Loucy (cell line): ENCODE measurements around the gene CTIF.

Source experiments
- H2AFZ ChIP-seq: fragments of 200-600 bp; sonication (generic); 2 replicates; pipeline ENCODE4 v1.6.0; 2016; ENCODE audit warnings: antibody characterized with exemption, mild to moderate bottlenecking, low read length, moderate library complexity
- H3F3A ChIP-seq: fragments of 200-600 bp; 2 replicates; pipeline ENCODE4 v1.6.0; 2016; ENCODE audit warnings: antibody characterized with exemption, low read depth, mild to moderate bottlenecking
- H3K27me3 ChIP-seq: fragments of 200-600 bp; sonication (generic); 2 replicates; pipeline ENCODE4 v1.6.1; 2014; ENCODE audit warnings: low read length, mild to moderate bottlenecking; ENCODE audit not compliant: insufficient read depth, poor library complexity, severe bottlenecking
- H3K36me3 ChIP-seq: fragments of 200-600 bp; sonication (generic); 2 replicates; pipeline ENCODE4 v1.6.1; 2016; ENCODE audit warnings: low read length; ENCODE audit not compliant: insufficient read depth
- H3K4me1 ChIP-seq: fragments of 200-600 bp; sonication (generic); 2 replicates; pipeline ENCODE4 v1.5.1; 2014; ENCODE audit warnings: low read length, mild to moderate bottlenecking; ENCODE audit not compliant: insufficient read depth, poor library complexity, severe bottlenecking
- H3K4me2 ChIP-seq: fragments of 200-600 bp; sonication (generic); 2 replicates; pipeline ENCODE4 v1.6.0; 2014; ENCODE audit warnings: antibody characterized with exemption, low read length, low read depth, mild to moderate bottlenecking; ENCODE audit not compliant: poor library complexity, severe bottlenecking
- H3K4me3 ChIP-seq: fragments of 200-600 bp; sonication (generic); 2 replicates; pipeline ENCODE4 v1.5.1; 2014; ENCODE audit warnings: low read length, mild to moderate bottlenecking, mixed read lengths; ENCODE audit not compliant: poor library complexity, severe bottlenecking
- H3K79me2 ChIP-seq: fragments of 200-600 bp; sonication (generic); 2 replicates; pipeline ENCODE4 v1.6.1; 2014; ENCODE audit warnings: low read length; ENCODE audit not compliant: insufficient read depth
- H3K9ac ChIP-seq: fragments of 200-600 bp; sonication (generic); 2 replicates; pipeline ENCODE4 v1.6.0; 2014; ENCODE audit warnings: mild to moderate bottlenecking, low read depth, low read length, moderate library complexity; ENCODE audit not compliant: poor library complexity, severe bottlenecking
- H3K9me2 ChIP-seq: fragments of 200-600 bp; sonication (generic); replicated peaks from 2 replicates; pipeline ENCODE4 v1.6.1; 2016; ENCODE audit warnings: low read depth, low read length, mixed read lengths
- H3K9me3 ChIP-seq: fragments of 200-600 bp; sonication (generic); 2 replicates; pipeline ENCODE4 v1.6.1; 2014; ENCODE audit warnings: mild to moderate bottlenecking, antibody characterized with exemption, low read length, low read depth; ENCODE audit not compliant: insufficient read depth
- H4K20me1 ChIP-seq: fragments of 200-600 bp; sonication (generic); 2 replicates; pipeline ENCODE4 v1.6.0; 2014; ENCODE audit warnings: antibody characterized with exemption, low read length, mild to moderate bottlenecking; ENCODE audit not compliant: insufficient read depth, poor library complexity, severe bottlenecking
- EZH2phosphoT487 ChIP-seq: fragments of 200-600 bp; IDR thresholded peaks from 2 replicates; pipeline ENCODE4 v1.6.1; 2018; ENCODE audit warnings: antibody characterized with exemption, mild to moderate bottlenecking, moderate library complexity, borderline replicate concordance
- TF ChIP-seq, protein P1 (sequence below): fragments of 200-600 bp; sonication (generic); conservative IDR thresholded peaks from 2 replicates; pipeline ENCODE4 v1.5.1; 2014; ENCODE audit warnings: mild to moderate bottlenecking, antibody characterized with exemption, low read length

The CTIF gene

DNA sequence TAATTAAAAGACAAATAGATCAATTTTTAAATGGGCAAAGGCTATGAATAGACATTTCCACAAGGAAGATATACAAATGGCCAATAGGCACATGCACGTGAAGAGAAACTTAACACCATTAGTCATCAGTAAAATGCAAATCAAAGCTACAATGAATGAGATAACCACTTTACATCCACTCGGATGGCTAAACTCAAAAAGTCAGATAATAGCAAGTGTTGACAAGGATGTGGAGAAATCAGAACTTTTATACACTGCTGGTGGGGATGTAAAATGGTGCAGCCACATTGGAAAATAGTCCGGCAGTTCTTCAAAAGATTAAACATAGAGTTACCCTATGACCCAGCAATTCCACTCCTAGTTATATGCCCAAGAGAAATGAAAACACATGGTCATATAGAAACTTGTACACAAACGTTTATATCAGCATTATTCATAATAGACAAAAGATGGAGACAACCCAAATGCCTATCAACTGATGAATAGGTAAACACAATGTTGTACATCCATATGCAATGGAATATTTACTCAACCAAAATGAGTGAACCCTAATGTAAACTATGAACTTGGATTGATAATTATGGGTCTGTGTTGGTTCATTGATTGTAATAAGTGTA, 360.8 kb downstream of the CTIF start:
- no peaks in the 10 kb centered on the region for H3K36me3 ChIP-seq
- no peaks in the 10 kb centered on the region for H3K27me3 ChIP-seq
- no peaks in the 10 kb centered on the region for H3K9me2 ChIP-seq
- H3F3A ChIP-seq: no peaks in the 10 kb centered on the region
- no peaks in the 10 kb centered on the region for H3K9me3 ChIP-seq
- H3K79me2 ChIP-seq: no peaks in the 10 kb centered on the region
- peaks cover 8% of the 10 kb centered on the region for H3K4me1 ChIP-seq
- no peak overlapping the region for H3K4me2 ChIP-seq
- no peak overlapping the region for H2AFZ ChIP-seq
- no peak overlapping the region for H3K4me3 ChIP-seq
- H4K20me1 ChIP-seq: no peaks in the 10 kb centered on the region
- H3K9ac ChIP-seq: no peak overlapping the region
- TF ChIP-seq, protein P1, sequence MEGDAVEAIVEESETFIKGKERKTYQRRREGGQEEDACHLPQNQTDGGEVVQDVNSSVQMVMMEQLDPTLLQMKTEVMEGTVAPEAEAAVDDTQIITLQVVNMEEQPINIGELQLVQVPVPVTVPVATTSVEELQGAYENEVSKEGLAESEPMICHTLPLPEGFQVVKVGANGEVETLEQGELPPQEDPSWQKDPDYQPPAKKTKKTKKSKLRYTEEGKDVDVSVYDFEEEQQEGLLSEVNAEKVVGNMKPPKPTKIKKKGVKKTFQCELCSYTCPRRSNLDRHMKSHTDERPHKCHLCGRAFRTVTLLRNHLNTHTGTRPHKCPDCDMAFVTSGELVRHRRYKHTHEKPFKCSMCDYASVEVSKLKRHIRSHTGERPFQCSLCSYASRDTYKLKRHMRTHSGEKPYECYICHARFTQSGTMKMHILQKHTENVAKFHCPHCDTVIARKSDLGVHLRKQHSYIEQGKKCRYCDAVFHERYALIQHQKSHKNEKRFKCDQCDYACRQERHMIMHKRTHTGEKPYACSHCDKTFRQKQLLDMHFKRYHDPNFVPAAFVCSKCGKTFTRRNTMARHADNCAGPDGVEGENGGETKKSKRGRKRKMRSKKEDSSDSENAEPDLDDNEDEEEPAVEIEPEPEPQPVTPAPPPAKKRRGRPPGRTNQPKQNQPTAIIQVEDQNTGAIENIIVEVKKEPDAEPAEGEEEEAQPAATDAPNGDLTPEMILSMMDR: no peak
- no peak for TF ChIP-seq EZH2phosphoT487

DNA sequence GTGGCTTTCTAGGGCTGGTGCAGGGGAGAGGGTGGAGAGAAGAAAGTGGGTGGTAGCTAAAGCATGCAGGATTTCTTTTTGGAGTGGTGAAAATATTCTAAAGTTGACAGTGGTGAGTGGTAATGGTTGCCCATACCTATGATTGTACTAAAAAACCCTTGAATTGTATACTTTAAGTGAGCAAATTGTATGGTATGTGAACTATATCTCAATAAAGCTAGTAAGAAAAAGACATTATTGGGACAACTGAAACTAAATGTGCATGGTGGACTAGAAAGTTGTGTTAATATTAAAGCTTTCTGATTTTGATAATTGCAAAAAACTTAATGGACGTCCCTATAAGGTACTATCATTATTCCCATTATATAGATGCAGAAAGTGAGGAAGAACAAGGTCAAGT, 361.6 kb downstream of the CTIF start:
- Histone ChIP-seq H3K4me2 (no peak overlapping the region), H3K9ac (no peak overlapping the region), H3F3A (no peaks in the 10 kb centered on the region), H3K27me3 (no peaks in the 10 kb centered on the region), H3K4me1 (peaks cover 8% of the 10 kb centered on the region), H4K20me1 (no peaks in the 10 kb centered on the region), H3K9me2 (no peaks in the 10 kb centered on the region), H3K4me3 (no peak overlapping the region), H3K36me3 (no peaks in the 10 kb centered on the region), H3K9me3 (no peaks in the 10 kb centered on the region), H3K79me2 (no peaks in the 10 kb centered on the region), H2AFZ (no peak overlapping the region)
- TF ChIP-seq, protein P1: no peak
- TF ChIP-seq EZH2phosphoT487: no peak

DNA sequence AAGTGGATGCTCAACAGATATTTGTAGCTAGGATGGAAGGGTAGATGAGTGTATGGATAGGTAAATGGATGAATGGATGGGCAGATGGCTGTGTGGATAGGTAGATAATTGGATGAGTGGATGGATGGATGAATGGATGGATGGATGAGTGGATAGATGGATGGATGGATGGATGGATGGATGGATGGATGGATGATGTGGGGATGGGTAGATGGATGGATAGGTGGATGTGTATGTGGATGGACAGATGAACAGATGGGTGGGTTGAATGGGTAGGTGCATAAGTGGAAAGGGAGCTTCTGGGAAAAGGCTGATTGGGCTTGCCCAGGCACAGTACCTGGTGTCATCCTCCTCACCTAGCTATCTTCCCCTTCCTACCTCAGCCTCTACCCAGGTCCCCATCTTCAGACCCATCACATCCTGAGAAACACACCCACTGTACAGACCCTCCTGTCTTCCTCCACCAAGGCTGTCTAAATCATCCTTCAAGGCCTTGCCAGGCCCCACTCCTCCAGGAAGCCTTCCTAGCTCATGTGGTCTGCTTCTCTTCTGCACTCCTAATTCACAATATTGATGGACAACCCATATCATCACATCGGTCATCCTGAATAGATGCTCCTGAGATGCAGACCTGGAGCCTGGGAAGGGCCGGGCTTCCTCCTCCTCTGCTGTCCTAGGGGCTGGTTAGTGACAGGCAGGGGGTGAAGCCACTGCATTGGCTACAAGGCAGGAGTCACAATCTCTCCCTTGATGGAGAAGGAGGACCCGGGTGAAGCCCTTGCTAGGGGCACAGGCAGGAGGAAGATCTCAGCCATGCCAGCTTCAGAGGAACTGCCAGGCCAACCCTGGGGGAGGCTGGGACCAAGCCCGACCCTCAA, 362.6 kb downstream of the CTIF start:
- Histone ChIP-seq H3K9me3 (no peaks in the 10 kb centered on the region), H3K4me1 (peaks cover 7% of the 10 kb centered on the region), H3K4me3 (no peak overlapping the region), H3K36me3 (no peaks in the 10 kb centered on the region), H3F3A (no peaks in the 10 kb centered on the region), H4K20me1 (no peaks in the 10 kb centered on the region), H3K4me2 (no peak overlapping the region), H2AFZ (no peak overlapping the region), H3K27me3 (no peaks in the 10 kb centered on the region), H3K9me2 (no peaks in the 10 kb centered on the region), H3K79me2 (no peaks in the 10 kb centered on the region), H3K9ac (no peak overlapping the region)
- TF ChIP-seq, protein P1: no peak
- no peak for TF ChIP-seq EZH2phosphoT487
